NCI-H345 (cell line): Measurements from ENCODE around the gene TPO.

Experiments used
- DNase-seq: peaks from one replicate; lab custom pipeline; 2025; lab: John Stamatoyannopoulos, UW

TPO gene

DNA sequence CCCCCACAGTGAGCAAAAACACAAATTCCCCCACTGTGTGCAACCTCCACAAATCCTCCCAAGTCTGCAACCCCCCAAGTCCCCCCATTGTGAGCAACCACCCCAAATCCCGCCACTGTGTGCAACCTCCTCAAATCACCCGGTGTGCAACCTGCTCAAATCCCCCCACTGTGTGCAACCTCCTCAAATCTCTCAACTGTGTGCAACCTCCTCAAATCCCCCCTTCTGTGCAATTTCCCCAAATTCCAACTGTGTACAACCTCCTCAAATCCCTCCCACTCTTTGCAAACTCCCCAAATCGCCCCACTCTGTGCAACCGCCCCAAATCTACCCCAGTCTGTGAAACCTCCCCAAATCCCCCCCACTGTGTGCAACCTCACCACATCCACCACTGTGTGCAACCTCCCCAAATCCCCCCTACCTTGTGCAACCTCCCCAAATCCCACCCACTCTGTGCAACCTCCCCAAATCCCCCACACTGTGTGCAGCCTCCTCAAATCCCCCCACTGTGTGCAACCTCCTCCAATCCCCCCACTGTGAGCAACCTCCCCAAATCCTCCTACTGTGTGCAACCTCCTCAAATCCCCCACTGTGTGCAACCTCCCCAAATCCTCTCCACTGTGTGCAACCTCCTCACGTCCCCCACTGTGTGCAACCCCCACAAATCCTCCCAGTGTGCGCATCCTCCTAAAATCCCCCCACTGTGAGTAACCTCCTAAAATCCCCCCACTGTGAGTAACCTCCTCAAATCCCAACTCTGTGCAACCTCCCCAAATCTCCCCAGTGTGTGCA, 115.2 kb downstream of the TPO start:
- no peak for DNase-seq

DNA sequence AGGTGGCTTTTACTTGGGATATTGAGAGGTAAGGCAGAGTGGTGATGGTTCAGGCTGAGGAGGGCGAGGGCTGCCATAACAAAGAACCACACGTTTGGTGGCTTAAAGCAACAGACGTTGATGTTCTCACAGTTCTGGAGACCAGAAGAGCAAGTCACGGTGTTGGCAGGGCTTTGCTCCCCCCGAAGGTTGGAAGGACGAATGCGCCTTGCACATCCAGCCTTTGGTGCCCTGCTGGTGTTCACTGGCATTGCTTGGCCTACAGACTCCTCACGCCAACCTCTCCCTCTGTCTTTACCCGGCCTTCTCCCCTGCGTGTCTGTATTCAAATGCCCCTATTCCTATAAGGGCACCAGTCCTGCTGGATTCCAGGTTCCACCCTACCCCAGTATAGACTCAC, 125.4 kb downstream of the TPO start:
- peak; percentile 63 for DNase-seq

DNA sequence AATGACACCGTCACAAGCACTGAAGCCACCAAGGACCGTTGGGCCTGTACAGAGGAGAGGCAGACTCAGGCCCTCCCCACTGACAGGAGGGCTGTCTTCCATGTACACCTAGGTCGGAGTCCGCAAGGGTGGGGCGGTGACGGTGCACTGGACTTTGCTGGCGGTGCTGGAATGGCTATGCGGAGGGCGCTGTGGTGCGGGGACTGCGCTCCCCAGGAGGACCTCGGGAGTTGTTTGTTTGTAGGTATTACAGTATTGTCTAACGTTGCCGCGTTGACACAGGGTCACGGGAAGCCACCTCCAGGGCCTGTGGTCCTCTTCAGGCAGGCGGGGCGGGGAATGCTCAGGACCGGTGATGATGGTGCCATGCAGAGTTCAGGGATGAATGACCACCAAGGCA, 126.2 kb downstream of the TPO start:
- DNase-seq: no peak

DNA sequence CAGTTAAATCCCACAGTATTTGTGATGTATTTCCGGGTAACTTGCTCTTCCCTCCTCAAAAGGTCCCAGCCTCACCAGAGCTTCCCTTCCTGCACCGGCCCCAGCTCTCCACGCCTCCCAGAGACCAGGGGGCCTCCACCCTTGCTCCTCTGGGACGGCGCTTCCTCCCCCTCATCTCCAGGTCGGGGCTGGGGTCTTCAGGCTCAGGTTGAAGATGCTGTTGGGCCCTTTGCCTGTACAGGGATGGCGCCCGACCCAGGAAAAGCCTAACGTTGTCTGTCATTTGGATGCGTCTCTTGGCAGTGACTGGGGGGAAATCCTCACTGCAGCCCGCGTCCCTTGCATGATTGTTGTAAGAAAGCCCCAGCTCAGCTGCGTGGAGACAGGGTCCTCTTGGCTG, 126.7 kb downstream of the TPO start:
- DNase-seq: no peak

DNA sequence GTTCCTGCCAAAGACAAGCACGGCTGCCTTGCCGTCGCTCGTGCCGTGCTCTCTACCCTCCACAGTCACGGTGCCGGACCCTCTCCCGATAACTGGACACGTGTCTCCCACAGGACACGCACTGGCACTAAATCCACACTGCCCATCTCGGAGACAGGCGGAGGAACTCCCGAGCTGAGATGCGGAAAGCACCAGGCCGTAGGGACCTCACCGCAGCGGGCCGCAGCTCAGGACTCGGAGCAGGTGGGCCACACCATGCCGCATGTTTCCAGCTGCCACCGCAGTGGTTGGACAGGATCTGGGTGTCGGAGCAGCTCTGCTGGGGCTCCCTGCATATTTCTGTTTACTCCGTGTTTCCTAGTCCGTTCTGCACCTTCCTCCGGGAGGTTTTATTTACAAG, 127.2 kb downstream of the TPO start:
- DNase-seq: no peak

DNA sequence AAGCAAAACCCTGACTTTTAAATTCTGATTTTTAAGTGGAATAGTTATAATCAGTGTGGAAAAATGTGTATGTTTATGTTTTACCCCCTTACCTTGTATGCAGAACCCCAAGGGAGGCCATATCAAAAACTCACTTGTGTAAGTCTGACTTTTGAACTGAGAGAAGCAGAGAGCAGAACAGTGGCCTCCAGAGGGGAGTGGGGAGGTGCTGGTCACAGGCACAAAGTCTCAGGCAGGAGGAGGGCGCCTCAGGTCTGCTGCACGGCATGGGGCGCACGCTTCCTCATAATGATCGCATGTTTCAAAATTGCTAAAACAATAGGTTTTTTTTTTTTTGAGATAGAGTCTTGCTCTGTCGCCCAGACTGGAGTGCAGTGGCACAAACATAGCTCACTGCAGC, 127.8 kb downstream of the TPO start:
- no peak for DNase-seq

DNA sequence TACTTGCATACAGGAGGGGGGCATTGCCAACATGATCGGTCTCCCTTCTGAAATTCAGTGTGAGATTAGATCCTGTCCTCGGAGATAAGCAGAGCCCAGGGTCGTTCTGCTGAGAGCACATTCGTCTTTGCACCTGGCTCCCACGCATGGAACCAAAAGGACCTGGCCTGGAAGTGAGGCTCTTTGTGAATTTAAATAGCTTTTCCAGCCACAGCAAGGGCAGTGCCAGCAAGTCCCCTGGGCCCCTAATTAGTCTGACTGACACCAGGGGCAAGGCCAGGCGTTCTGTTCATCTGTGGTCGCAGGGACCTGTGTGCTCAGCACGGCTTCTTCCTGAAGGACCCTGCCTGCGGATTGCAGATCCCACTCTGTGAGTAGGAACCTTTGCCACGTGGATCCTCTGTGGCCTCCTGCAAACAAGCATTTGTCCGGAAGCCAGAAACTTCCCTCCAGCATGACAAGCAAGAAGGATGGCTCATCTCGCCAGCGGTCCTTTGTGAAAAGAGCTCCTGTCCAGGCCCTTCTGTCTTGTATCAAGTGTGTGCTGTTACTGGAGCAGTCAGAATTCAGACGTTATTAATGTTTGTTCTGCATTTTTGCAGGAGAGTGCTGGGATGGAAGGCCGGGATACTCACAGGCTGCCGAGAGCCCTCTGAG, 128.7 kb downstream of the TPO start:
- no peak for DNase-seq

DNA sequence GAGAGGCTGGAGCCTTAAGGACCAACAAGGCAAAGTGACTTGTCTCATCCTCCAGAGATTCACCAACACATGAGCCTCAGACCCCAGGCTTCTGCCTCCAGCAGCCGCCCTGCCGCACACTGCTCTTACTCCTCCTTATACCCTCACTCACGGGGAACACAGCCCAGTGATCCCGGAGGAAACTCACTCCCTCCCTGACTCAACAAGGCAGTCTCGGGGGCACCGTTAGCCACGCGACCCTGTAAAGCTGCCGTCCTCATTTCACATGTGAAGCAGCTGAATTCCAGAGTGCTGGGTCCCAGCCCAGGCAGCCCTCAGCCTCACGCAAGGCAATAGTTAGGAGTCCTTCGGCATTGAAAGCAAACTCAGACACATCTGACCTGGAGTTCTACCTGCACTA, 129.7 kb downstream of the TPO start:
- no peak for DNase-seq

DNA sequence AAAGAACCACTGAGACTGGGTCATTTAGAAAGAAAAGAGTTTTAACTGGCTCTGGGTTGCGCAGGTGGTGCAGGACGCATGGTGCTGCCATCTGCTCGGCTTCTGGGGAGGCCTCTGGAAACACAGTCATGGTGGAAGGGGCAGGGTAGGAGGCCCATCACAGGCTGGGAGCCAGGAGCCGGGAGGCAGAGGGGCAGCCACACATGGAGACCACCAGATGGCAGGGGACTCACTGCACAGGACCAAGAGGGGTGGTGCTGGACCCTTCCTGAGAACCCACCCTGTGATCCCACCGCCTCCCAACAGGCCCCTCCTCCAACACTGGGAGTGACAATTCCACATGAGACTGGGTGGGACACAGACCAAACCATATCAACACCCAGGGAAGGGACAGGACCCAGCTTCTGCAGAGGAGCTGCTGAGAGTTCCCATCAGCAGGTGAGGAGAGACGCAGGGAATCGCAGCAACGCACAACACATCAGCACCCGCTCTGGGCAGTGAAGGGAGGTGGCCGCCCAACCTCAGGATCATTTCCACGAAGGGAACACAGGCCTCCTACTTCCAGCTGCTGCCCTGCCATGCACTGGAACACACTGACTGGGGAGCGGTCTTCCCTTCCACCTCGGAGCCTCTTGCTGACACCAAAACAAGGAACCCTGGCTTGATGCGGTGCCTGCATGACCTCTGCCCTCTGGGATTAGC, 130.7 kb downstream of the TPO start:
- DNase-seq: no peak

DNA sequence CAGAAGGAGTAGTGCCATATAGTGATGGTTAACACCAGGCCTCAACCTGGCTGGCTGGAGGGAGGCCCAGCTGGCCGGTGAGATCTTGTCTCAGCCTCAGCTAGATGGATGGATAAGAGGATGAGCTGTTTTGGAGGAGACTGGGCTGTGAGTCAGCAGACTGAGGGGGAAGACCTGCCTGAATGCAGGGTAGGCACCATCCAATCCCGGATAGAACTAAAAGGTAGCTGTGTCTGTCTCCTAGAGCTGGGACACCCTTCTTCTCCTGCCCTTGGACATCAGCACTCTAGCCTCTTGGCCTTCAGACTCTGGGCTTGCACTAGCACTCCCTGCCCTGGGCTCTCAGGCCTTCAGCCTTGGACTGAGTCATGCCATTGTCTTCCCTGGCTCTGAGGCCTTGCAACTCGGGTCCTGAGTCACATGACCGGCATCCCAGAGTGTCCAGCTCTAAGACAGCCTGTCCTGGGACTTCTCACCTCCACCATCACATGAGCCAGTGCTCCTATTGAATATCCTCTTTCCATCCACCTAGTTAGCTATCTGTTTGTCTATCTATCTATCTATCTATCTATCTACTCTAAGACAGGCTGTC, 131.3 kb downstream of the TPO start:
- no peak for DNase-seq

DNA sequence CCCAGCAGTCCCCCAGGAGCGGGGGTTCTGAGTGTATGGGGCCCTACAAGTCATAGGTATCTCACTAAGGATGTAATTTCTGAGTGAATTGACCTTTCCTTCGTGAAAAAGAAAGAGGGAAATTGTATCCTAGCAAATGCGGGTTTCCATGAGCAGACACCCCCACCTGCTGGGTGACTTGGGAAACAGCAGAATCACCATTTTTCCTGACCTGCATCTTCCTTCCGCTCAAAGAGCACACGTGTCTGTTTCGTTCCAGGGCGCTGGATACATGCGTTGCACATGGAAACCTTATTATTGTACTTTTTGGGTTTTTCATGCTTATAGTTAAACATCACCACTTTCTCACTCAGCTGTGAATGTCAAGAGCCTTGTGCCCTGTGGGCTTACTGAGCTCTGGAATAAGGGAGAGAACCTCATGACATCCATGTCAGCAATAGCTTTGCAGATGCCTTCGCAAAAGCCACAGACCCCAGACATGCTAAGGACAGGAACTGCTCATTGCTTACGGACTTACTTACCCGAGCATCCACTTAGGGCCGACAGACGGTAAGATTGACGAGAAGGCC, 132.8 kb downstream of the TPO start:
- DNase-seq: peak; percentile 57

DNA sequence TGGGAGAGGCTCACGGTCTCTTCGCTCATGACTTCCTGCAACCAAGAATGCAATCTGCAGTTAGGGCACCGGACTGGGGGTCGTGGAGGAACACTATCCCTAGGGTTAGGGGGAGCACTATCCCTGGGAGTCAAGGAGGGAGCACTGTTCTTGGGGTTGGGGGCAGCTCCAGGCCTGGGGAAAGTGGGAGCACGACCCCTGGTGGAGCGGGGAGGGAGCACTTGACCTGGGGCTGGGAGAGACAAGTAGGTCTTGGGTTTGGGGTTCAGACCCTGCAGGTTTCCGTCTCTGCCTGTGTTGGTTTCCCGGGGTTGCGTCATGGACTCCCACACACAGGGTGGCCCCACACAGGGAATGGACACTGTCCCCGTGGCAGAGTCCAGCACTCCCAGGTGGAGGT, 133.6 kb downstream of the TPO start:
- no peak for DNase-seq

DNA sequence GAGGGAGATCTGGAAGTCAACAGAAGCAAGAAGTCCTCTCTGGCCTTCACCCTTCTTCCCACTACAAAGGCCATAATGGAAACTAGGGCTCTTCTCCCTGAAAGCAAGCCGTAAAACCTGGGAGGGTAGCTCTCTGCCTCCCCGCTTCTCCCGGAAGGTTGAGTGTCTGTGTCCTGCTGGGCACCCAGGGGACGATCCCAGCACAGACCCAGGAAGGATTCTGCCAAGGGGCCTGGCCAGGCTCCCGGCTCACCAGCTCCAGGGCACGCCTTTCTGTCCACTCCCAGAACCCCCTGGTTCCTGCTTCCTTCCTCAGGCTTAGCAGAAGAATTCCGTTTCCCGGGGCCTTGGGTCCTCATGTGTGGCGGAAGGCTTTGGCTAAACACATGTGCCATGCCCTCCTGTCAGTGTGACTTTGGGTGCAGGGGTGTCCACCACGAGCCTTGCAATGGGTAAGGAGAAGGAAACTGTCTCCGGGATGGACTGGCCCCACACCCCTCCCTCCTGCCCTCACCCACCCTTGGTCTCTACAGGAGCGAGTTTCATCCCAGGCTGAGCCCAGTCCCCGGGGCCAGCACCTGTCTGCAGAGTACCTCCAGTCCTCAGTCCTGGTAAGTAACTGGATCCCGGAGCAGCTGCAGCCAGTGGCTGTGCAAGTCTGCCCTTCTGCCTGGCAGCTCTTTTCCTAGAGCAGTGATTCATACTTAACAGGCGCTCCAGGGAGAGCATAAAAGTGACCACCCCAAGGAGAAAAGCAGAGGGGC, 135.8 kb downstream of the TPO start:
- no peak for DNase-seq

DNA sequence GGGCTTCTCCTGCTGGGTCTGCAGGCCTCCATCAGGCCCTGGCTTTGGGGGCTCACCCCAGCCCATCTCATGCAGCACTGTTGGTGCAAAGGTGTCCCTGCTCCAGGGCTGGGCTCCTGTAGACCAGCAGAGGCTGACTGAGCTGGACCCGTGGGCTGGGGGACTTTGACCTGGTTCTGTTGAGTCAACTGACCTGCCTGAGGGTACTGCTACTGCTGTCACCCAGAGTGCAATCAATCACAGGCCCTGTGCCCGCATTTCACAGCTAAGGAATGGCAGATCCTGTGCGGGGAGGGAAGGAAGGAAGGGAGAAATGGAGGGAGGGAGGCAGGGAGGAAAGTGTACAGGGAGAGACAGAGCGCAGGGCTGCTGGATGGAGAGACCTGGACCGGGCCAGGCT, 136.8 kb downstream of the TPO start:
- no peak for DNase-seq

DNA sequence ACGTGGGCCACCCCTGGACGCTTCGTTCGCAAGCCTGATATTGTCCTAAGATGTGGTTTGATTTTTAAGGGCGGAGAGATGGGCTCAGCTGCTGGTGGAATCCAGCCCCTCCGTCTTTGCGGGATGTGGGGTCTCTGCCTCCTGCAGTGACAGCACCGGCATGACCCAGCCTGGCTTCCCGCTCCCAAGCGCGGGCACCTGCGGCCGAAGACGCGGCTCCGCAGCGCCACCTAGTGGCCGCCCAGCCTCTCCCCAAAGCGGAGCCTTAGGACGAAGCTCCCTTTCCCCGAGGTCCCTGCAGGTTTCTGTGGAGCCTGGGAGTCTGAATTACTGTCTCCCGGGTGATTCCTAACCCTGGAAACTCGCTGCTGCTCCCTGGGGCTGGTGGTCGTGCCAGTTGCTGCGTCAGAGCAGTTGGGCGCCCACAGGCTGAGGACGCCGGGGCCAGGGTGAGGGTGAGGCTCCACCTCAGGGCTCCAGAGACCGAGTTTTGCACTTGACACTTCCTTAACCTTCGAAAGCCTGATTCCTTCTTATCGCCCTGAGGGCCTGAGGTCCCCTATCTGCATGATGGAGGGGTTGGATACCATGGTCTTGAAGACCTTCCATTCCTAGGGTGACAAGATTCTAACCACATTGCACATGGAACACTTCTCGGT, 137.5 kb downstream of the TPO start:
- peak; percentile 75 for DNase-seq

DNA sequence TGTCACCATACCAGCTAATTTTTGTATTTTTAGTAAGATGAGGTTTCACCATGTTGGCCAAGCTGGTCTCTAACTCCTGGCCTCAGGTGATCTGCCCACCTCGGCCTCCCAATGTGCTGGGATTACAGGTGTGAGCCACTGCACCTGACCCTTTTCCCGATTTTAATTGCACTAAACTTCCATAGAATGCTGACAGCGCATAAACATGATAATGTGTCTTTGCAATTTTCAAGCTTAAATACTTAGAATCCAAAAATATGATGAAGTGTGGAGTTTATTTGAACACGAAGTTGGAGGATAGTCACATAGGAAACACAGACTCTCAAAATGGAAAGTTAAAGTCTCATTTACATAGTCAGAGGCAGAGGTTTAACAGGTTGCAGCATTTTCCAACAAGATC, 138.6 kb downstream of the TPO start:
- DNase-seq: no peak

DNA sequence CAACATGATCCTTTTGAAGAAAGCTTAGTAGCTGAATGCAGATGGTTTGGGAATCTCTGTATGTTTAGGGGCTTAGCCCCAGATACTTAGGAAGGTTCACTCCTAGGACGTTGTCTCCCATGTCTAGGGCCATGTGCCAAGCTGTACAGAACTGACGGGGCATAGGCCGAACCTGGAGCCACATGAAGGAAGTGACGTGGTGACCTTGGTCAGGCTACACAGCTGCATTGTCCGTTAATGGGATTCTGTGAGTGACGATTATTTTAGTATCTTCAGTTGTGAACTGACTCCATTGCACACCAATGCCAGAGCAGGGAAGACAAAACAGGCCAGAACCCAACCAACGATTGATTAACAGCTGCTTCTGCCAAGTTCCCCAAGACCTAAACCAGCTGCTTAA, 139.3 kb downstream of the TPO start:
- no peak for DNase-seq

DNA sequence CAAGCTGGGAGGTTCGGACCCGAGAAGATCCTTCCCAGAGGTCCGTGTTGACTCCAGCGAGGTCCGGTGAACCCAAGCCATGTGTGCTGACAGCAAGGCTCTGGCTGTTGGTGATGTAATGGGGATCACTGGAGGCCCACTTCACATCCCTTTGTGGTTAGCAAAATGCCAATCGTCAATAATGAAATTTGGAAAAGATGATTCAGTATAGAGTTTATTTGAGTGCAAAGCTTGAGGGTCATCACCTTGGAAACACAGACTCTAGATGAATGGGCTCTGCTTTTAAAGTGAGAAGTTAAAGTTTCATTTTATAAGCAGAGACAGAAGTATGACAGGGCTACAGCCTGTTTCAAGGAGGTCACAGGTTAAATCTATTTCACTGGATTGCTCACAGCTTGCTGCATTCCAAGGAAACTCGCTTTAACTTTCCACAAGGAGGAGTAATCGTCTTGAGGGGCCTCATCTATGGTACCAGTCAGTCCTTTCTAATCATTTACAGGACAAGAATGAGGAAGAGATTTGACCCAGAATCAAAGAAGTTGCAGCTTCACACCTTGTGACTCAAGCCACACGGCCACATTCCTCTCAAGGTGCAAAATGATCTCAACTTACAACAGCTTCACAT, 140.5 kb downstream of the TPO start:
- no peak for DNase-seq

DNA sequence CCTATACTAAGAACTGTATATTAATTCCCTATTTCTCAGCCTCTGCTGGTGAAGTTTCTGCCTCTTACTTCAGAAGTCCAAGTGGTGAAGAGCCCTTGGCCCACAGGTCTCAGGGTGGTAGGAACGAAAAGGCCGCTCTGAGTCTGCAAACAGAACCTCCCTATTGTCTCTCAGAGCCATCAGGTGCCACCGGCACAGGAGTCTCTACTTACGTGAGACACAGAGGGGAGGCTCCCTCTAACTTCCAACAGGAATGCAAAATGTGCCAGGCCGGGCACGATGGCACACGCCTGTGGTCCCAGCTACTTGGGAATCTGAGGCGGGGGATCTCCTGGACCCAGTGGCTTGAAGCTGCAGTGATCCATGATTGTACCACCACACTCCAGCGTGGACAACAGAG, 143.0 kb downstream of the TPO start:
- no peak for DNase-seq

DNA sequence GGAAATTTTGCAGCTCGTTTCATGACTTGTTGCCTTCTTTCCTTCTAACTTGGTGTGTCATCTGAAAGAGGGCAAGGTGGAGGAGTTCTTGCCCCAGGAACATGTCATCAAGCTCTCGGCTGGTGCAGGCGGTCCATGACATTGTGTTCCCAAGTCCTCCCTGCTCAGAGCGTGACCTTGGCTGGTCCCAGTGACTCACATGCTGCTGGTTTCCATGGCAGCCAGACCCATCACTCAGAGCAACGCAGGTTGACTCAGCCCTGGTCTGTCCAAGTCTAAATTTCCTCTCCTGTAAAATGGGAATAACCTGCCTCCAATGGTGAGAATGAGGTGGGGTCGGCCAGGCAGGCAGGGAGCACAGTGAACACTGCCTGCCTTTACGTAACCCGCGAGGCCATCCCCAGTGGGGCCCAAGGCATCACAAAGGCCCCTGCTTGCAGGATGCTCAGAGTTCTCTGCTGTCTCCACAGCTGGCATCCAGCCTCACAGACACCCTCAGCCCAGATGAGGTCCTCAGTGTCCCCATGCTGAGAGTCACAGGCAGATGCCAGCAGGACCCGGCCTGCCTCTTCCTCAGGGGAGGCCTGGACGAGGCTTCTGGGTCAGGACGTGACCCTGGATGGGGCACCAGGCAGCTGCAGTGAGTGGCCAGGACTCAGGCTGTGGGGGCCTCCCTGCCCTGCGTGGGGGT, 143.7 kb downstream of the TPO start:
- DNase-seq: no peak
